Measurements from ENCODE around the gene TTYH2. TPM values are rescaled to one million over a fixed set of nuclear protein-coding genes. Genes with fewer than 3 reads are reported as not detected.

The TTYH2 gene
- total RNA-seq, 4 donors from 2014 or later: 0.51 to 34.8 (median 10.3) TPM

GRCh38 chr17:74181341-74181740 lies 32.0 kb upstream of the TTYH2 start:
- Histone ChIP-seq H3K27me3 (peaks cover 0 to 3% of the 10 kb centered on the region in 2 donors), H3K36me3 (no peaks in the 10 kb centered on the region), H3K4me3 (no peak overlapping the region), H3K4me1 (no peaks in the 10 kb centered on the region), H3K9me3 (no peaks in the 10 kb centered on the region), H3K27ac (no peak overlapping the region)
- TF ChIP-seq POLR2A (IDR thresholded peaks at IDR 0.05): no peak
- DNase-seq: no peak
- intact Hi-C loops (cut with DNase I; ENCODE audit: low total_unique reads): no loop called here

- Histone ChIP-seq H3K27ac (no peak overlapping the region), H3K4me1 (no peaks in the 10 kb centered on the region), H3K36me3 (no peaks in the 10 kb centered on the region), H3K9me3 (no peaks in the 10 kb centered on the region), H3K4me3 (no peak overlapping the region), H3K27me3 (no peaks in the 10 kb centered on the region)
- intact Hi-C loops (cut with DNase I; ENCODE audit: low total_unique reads): no loop called here
- TF ChIP-seq CTCF (IDR thresholded peaks at IDR 0.05): no peak
- TF ChIP-seq POLR2A (IDR thresholded peaks at IDR 0.05): no peak
- DNase-seq: no peak
These were observed 31.2 kb upstream of the TTYH2 start for GRCh38 chr17:74182041-74182723.

- Histone ChIP-seq H3K27me3 (no peaks in the 10 kb centered on the region), H3K27ac (no peak overlapping the region), H3K4me3 (no peak overlapping the region), H3K9me3 (no peaks in the 10 kb centered on the region), H3K36me3 (no peaks in the 10 kb centered on the region), H3K4me1 (no peaks in the 10 kb centered on the region)
- no peak for DNase-seq
- intact Hi-C loops (cut with DNase I; ENCODE audit: low total_unique reads): no loop called here
- TF ChIP-seq POLR2A (IDR thresholded peaks at IDR 0.05) (no peak), CTCF (IDR thresholded peaks at IDR 0.05) (no peak)
These were observed 30.0 kb upstream of the TTYH2 start for GRCh38 chr17:74183411-74183810.

- intact Hi-C loops (cut with DNase I; ENCODE audit: low total_unique reads): no loop called here
- no peak for DNase-seq
These were observed 27.7 kb upstream of the TTYH2 start for GRCh38 chr17:74185571-74186185.

GRCh38 chr17:74186498-74186897 lies 26.9 kb upstream of the TTYH2 start:
- no peak for DNase-seq
- intact Hi-C loops (cut with DNase I; ENCODE audit: low total_unique reads): no loop called here
- no peaks in the 10 kb centered on the region for H3K36me3 ChIP-seq
- no peak for TF ChIP-seq CTCF (IDR thresholded peaks at IDR 0.05)
- TF ChIP-seq POLR2A (IDR thresholded peaks at IDR 0.05): no peak
- no peaks in the 10 kb centered on the region for H3K27me3 ChIP-seq
- H3K27ac ChIP-seq: no peak overlapping the region
- H3K4me1 ChIP-seq: no peaks in the 10 kb centered on the region
- H3K9me3 ChIP-seq: no peaks in the 10 kb centered on the region
- H3K4me3 ChIP-seq: no peak overlapping the region

More at GRCh38 chr17:74185571-74186185, 27.7 kb upstream of the TTYH2 start:
- H3K4me1 ChIP-seq: no peaks in the 10 kb centered on the region
- no peaks in the 10 kb centered on the region for H3K36me3 ChIP-seq
- TF ChIP-seq POLR2A (IDR thresholded peaks at IDR 0.05) (no peak), CTCF (IDR thresholded peaks at IDR 0.05) (no peak)
- H3K27me3 ChIP-seq: no peaks in the 10 kb centered on the region
- H3K27ac ChIP-seq: no peak overlapping the region
- no peaks in the 10 kb centered on the region for H3K9me3 ChIP-seq
- H3K4me3 ChIP-seq: no peak overlapping the region

All from uterus (tissue), 4 donors.